GM18511 (cell line): ENCODE measurements around the gene CABCOCO1.
"Not testable (repeated sequence)": the region's sequence is repeated elsewhere in the genome, so short reads cannot be mapped to it uniquely, and the experiment has no call there.

Experiments
- ATAC-seq: cut with Tn5 transposase; IDR thresholded peaks from one replicate; pipeline ENCODE4 v1.9.1; 2021; ENCODE audit warnings: mild to moderate bottlenecking, moderate library complexity; ENCODE audit not compliant: unreplicated experiment

CABCOCO1 gene

GRCh38 chr10:61642676-61643075 is 20.1 kb upstream of the CABCOCO1 start:
- no peak for ATAC-seq

GRCh38 chr10:61643316-61643751 is 19.4 kb upstream of the CABCOCO1 start:
- ATAC-seq = no peak

GRCh38 chr10:61653699-61654098 is 9.0 kb upstream of the CABCOCO1 start:
- no peak for ATAC-seq

- no peak for ATAC-seq
These were observed 7.3 kb upstream of the CABCOCO1 start for GRCh38 chr10:61655335-61655851.

GRCh38 chr10:61663466-61663865 is 737 bp downstream of the CABCOCO1 start:
- no peak for ATAC-seq

DNA sequence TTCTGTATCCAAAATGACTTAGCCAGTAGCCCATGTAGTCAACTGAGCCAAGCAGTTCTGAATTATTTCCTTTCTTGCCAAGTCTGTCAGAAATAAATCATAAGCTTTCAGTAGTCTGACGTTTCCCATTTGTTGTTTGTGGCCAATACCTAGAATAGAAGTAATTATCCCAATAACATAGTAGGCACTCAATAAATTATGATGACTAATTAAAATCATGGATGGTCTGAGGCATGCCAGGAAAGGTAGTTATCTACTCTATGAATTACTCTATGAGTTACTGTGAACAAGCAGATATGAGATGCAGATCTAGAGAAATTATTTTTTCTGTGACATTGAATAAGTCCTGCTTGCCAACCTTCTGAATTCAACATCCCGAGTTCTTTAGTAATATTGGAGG is 2.3 kb downstream of the CABCOCO1 start:
- ATAC-seq = no peak

GRCh38 chr10:61669161-61669725 is 6.5 kb downstream of the CABCOCO1 start:
- no peak for ATAC-seq

DNA sequence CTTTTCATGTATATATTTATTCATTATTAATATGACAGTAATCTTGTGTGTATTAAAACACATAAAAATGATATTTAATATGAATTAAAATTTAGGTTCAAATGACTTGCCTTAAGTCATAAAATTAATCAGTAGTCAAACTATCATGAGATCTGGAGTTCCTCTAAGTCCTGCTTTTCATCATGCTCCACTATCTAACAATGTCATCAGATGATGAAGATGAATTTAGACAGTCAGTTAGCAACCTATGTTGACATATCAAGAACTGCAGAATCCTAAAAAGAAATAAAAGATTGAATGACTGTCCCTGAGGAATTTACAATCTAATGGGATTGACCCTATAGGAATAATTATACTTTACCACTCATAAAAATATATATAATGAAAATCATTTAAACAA is 7.1 kb downstream of the CABCOCO1 start:
- ATAC-seq = no peak

DNA sequence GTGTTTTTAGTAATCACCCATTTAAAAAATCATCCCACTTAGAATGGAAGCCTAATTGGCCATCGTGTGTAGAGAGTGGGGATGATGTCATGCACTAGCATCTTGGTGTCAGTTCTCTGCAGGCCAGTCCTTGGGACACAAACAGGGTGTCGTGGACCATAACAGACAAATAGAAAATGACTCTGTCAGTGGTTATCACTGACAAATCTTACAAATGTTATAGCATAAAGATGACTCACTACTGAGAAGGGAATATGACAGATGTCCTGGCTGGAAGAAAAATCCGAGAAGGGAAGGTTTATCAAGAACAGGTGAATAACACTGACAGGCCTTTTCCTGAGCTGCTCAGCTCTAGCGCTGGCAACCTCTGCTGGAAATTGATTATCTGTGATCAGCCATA is 10.6 kb downstream of the CABCOCO1 start:
- no peak for ATAC-seq

GRCh38 chr10:61682323-61682722 is 19.6 kb downstream of the CABCOCO1 start:
- no peak for ATAC-seq

- ATAC-seq = no peak
These were observed 20.6 kb downstream of the CABCOCO1 start for GRCh38 chr10:61683319-61683718.

GRCh38 chr10:61684894-61685507 is 22.3 kb downstream of the CABCOCO1 start:
- ATAC-seq = no peak

- no peak for ATAC-seq
These were observed 26.0 kb downstream of the CABCOCO1 start for GRCh38 chr10:61688551-61689308.

GRCh38 chr10:61691667-61692066 is 28.9 kb downstream of the CABCOCO1 start:
- ATAC-seq = not testable (repeated sequence)

DNA sequence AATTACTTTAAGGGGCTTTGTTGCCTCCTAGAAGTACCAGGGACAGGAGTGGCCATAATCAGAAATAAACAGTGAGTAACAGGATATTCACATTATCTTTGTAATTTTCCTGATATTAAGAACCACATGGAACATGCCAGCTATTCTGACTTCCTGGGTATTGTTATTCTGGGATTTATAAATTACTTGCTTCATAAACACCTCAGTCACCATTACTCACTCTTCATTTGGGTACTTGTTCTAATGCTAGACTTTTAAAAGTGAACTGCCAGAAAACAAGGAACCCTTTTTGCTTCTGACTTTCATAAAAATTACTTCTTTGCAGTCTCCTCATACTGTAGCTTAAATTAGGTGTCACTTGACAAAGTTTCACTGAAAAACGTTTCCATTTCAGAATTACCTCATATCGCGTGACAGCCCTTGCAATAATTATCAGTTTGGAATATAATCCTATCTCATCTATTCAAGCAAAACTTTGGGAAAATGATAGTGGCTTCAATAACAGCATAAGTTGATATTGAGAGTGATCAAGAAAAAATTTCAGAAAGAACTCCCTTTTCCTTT is 29.8 kb downstream of the CABCOCO1 start:
- no peak for ATAC-seq

DNA sequence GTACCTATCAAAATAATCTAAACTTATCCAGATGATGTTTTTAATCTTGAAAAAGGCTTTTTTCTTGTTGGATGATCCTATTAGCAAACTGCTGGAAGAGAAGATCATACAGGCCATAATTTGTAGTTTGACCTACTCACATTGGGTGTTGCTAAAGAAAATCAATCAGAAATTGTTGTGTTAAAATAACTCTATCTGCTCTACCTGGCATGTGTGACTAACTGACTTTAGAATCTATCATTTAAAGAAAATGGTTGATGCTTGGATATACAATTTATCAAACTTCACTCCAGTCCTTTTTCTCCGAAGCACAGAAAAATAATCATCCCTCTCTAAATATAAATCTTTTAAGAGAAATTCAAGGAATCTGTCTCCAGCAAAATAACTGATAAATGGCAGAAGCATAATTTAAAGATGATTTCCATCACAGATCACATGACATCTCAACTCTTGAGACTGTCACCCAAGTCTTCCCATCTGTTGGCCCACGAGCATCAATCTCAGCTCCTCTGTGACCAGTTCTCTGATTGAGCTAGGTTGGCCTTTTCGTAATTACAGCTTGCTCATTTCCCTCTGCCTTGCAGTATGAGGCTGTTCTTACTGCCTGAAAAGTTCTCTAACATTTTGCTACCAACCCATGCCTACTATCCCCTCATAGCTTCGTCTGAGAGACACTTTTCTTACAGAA is 36.4 kb downstream of the CABCOCO1 start:
- no peak for ATAC-seq

GRCh38 chr10:61701055-61701705 is 38.5 kb downstream of the CABCOCO1 start:
- no peak for ATAC-seq

DNA sequence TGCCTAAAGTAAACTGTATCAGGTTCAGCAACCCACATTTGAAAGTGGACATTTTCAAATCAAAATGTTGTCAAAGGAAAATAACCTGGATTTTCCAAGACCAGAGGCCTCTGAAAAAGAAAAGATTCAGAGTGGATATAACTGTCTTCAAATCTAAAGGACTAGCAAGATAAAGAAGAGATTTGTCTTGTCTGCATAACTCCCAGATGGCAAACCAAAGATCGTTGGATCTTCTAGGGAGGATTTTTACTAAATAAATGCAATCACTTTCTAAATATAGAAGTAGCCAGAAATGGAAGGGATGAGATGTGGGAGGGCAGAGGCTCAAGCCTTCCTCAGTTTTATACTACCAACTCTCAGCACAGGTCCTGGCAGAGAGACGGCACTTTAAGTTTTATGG is 39.0 kb downstream of the CABCOCO1 start:
- no peak for ATAC-seq

- no peak for ATAC-seq
These were observed 39.9 kb downstream of the CABCOCO1 start for GRCh38 chr10:61702584-61702983.

DNA sequence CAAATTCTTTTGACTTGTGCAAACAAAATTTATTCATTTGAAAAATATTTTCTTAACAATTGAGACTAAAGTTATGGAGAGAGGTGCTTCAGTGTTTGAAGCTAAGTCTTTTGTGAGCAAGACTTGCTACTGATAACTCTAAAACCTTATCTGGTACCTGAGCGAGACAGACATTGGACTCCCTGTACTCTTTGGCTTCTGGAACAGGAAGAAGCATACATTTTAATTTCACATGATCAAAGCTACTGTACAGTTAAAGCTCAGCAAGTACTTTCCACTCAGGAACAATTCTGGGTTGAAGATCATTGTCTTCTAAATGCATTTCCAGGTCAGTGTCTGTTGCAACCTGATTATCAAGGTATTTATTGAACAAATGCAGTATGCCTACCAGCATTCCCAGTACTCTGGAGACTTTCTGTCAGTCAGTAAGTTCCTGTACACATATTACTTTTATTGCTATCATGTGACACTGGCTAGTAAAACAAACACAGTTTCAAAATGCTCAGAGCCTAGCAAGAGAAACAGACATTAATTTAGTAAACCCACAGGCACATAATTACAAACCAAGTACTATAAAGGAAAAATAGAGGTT is 42.4 kb downstream of the CABCOCO1 start:
- no peak for ATAC-seq
